SK-N-SH treated with all-trans-retinoic acid at 6 μM for 48 hours (cell line): ENCODE measurements around the gene OTX2.

Experiments
- ATAC-seq: fragments of 200-7000 bp; cut with Tn5 transposase; 3 replicates; pipeline ENCODE4 v1.9.1; 2020; ENCODE audit warnings: mild to moderate bottlenecking, moderate library complexity
- ARNTL ChIP-seq: fragments of 450-650 bp; formaldehyde crosslinking; IDR thresholded peaks from 2 replicates; pipeline ENCODE4 v1.5.0; 2020; ENCODE audit warnings: low read depth, mild to moderate bottlenecking, moderate library complexity, borderline replicate concordance
- BACH2 ChIP-seq: fragments of 250-450 bp; sonication (Bioruptor Pico); IDR thresholded peaks from 2 replicates; pipeline ENCODE4 v1.9.0; 2021; ENCODE audit warnings: mild to moderate bottlenecking, borderline replicate concordance
- CREB5 ChIP-seq: fragments of 250-450 bp; sonication (Bioruptor Pico); IDR thresholded peaks from 2 replicates; pipeline ENCODE4 v1.5.1; 2020; ENCODE audit warnings: low read depth, mild to moderate bottlenecking, moderate library complexity
- CSDC2 ChIP-seq: fragments of 250-450 bp; sonication (Bioruptor Pico); IDR thresholded peaks from 2 replicates; pipeline ENCODE4 v1.5.0; 2020; ENCODE audit warnings: mild to moderate bottlenecking, moderate library complexity
- CSRNP3 ChIP-seq: fragments of 250-450 bp; sonication (Bioruptor Pico); IDR thresholded peaks from 2 replicates; pipeline ENCODE4 v1.5.1; 2021; ENCODE audit warnings: mild to moderate bottlenecking, moderate library complexity
- ESRRG ChIP-seq: fragments of 250-450 bp; sonication (Bioruptor Pico); IDR thresholded peaks from 2 replicates; pipeline ENCODE4 v1.6.1; 2021; ENCODE audit warnings: mild to moderate bottlenecking
- GLIS3 ChIP-seq: fragments of 250-450 bp; sonication (Bioruptor Pico); IDR thresholded peaks from 2 replicates; pipeline ENCODE4 v1.5.0; 2020; ENCODE audit warnings: mild to moderate bottlenecking, moderate library complexity
- ISL1 ChIP-seq: fragments of 250-450 bp; sonication (Bioruptor Pico); IDR thresholded peaks from 2 replicates; pipeline ENCODE4 v2.1.2; 2022; ENCODE audit warnings: mild to moderate bottlenecking, moderate library complexity
- OSR1 ChIP-seq: fragments of 250-450 bp; sonication (Bioruptor Pico); IDR thresholded peaks from 2 replicates; pipeline ENCODE4 v1.8.0; 2022; ENCODE audit warnings: moderate library complexity, mild to moderate bottlenecking, inconsistent platforms
- PATZ1 ChIP-seq: fragments of 250-450 bp; sonication (Bioruptor Pico); IDR thresholded peaks from 2 replicates; pipeline ENCODE4 v1.8.0; 2020; ENCODE audit warnings: mild to moderate bottlenecking, moderate library complexity, borderline replicate concordance
- POU6F1 ChIP-seq: fragments of 250-450 bp; sonication (Bioruptor Pico); IDR thresholded peaks from 2 replicates; pipeline ENCODE4 v1.8.0; 2021; ENCODE audit warnings: low read depth, mild to moderate bottlenecking, moderate library complexity, borderline replicate concordance
- PPARA ChIP-seq: fragments of 250-450 bp; sonication (Bioruptor Pico); IDR thresholded peaks from 2 replicates; pipeline ENCODE4 v1.5.0; 2020; ENCODE audit warnings: mild to moderate bottlenecking, borderline replicate concordance
- RARB ChIP-seq: fragments of 250-450 bp; sonication (Bioruptor Pico); IDR thresholded peaks from 2 replicates; pipeline ENCODE4 v1.8.0; 2021; ENCODE audit warnings: mild to moderate bottlenecking, moderate library complexity
- SNAI2 ChIP-seq: fragments of 250-450 bp; sonication (Bioruptor Pico); IDR thresholded peaks from 2 replicates; pipeline ENCODE4 v1.5.0; 2020; ENCODE audit warnings: mild to moderate bottlenecking, moderate library complexity
- TCF4 ChIP-seq: fragments of 250-450 bp; sonication (Bioruptor Pico); IDR thresholded peaks from 2 replicates; pipeline ENCODE4 v1.8.0; 2021; ENCODE audit warnings: mild to moderate bottlenecking, moderate library complexity, borderline replicate concordance
- TOX ChIP-seq: fragments of 250-450 bp; sonication (Bioruptor Pico); IDR thresholded peaks from 2 replicates; pipeline ENCODE4 v1.8.0; 2021; ENCODE audit warnings: mild to moderate bottlenecking, moderate library complexity, borderline replicate concordance
- TSHZ2 ChIP-seq: fragments of 250-450 bp; sonication (Bioruptor Pico); IDR thresholded peaks from 2 replicates; pipeline ENCODE4 v1.5.0; 2020; ENCODE audit warnings: mild to moderate bottlenecking, moderate library complexity
- ZFP30 ChIP-seq: fragments of 450-650 bp; formaldehyde crosslinking; IDR thresholded peaks from 2 replicates; pipeline ENCODE4 v1.5.0; 2022; ENCODE audit warnings: mild to moderate bottlenecking, moderate library complexity
- ZNF565 ChIP-seq: fragments of 450-650 bp; formaldehyde crosslinking; conservative IDR thresholded peaks from 2 replicates; pipeline ENCODE4 v1.5.0; 2020; ENCODE audit warnings: low read depth, mild to moderate bottlenecking, moderate library complexity
- ZNF70 ChIP-seq: fragments of 450-650 bp; formaldehyde crosslinking; IDR thresholded peaks from 2 replicates; pipeline ENCODE4 v1.5.0; 2020; ENCODE audit warnings: mild to moderate bottlenecking, moderate library complexity
- ZNF8 ChIP-seq: fragments of 450-650 bp; formaldehyde crosslinking; IDR thresholded peaks from 2 replicates; pipeline ENCODE4 v1.5.0; 2020; ENCODE audit warnings: mild to moderate bottlenecking, moderate library complexity

Gene OTX2

GRCh38 chr14:56799343-56799645 lies 11.0 kb downstream of the OTX2 start:
- no peak for ATAC-seq
- TF ChIP-seq BACH2 (CRISPR knock-in tag) (no peak), PPARA (CRISPR knock-in tag) (no peak), ZNF70 (CRISPR knock-in tag) (no peak), PATZ1 (CRISPR knock-in tag) (no peak), OSR1 (CRISPR knock-in tag) (no peak)

- TF ChIP-seq TCF4 (CRISPR knock-in tag): no peak
- TF ChIP-seq ISL1 (CRISPR knock-in tag): no peak
- TF ChIP-seq CSRNP3: no peak
- no peak for TF ChIP-seq ZNF565 (CRISPR knock-in tag)
- no peak for TF ChIP-seq CSDC2 (CRISPR knock-in tag)
- TF ChIP-seq CREB5: no peak
- no peak for TF ChIP-seq PPARA (CRISPR knock-in tag)
- TF ChIP-seq TOX (CRISPR knock-in tag): no peak
- TF ChIP-seq ESRRG: no peak
- TF ChIP-seq SNAI2 (CRISPR knock-in tag): no peak
- no peak for TF ChIP-seq ZNF8
- TF ChIP-seq PATZ1 (CRISPR knock-in tag): no peak
- no peak for TF ChIP-seq ZFP30 (CRISPR knock-in tag)
- no peak for TF ChIP-seq RARB
- no peak for TF ChIP-seq TSHZ2
- TF ChIP-seq GLIS3: no peak
- TF ChIP-seq BACH2 (CRISPR knock-in tag): no peak
- no peak for TF ChIP-seq POU6F1
- TF ChIP-seq ARNTL: no peak
- no peak; the same call in 2 of the 3 replicates for ATAC-seq
Observed at GRCh38 chr14:56798447-56799342, 11.6 kb downstream of the OTX2 start.
